ENCODE data around the gene FOXN3. TPM values are rescaled to one million over a fixed set of nuclear protein-coding genes. Genes with fewer than 3 reads are reported as not detected.

The FOXN3 gene
- total and polyA plus RNA-seq, 2 donors (not counting 3 experiments of a cell fraction or from before 2014, with no cell fraction given): 16.9 to 41.8 TPM

DNA sequence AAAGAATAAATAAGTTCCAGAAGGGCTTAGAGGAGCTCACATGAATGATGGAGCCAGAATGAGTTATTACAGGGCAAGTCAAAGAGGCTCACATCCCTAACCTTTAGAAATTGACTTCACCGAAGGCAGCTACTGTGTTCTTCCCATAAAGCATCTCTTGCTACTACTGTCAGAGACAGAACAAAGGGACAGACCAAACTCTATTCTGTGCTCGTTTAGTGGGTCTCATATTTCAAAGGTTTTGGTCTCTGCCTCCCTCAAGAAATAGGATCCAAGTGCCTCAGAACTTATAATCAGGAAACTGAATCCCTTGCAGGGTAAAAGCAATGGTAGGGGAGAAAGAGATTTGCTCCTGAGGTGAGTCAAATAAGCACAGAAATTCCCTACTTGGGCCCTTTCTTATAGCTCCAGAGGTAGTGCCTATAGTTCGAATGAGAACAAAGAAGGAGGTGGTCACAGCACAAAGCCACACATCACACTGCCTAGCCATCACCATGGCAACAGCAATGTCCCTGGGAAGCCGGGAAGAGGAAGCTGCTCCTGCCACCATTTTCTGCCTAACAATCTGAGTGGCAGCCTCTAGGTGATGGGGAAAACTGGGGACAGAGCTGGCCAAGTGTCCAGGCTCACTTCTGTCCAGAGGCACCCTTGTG lies 294.9 kb downstream of the FOXN3 start:
- Histone ChIP-seq H3K79me2 (ENCODE audit: control insufficient read depth, insufficient read depth, low read length) (no peaks in the 10 kb centered on the region), H3K27ac (ENCODE audit: insufficient read depth, low read depth, low read length) (no peak overlapping the region), H3K9me1 (replicated peaks; ENCODE audit: control insufficient read depth, extremely low read depth, insufficient read depth, low read length) (no peaks in the 10 kb centered on the region), H3K4me3 (replicated peaks in 1 of 3; ENCODE audit: insufficient read depth in 1 of 3, low read depth in 1 of 3, low read length in 3 of 3) (no peak overlapping the region), H3K4me2 (ENCODE audit: insufficient read depth, low read length) (no peak overlapping the region), H3K36me3 (ENCODE audit: control insufficient read depth in 2 of 2, extremely low read depth in 1 of 2, insufficient read depth in 2 of 2, low read length in 2 of 2) (no peaks in the 10 kb centered on the region), H3K9me3 (replicated peaks; ENCODE audit: control insufficient read depth, insufficient read depth, low read length) (no peaks in the 10 kb centered on the region), H3K9ac (replicated peaks; ENCODE audit: extremely low read depth, insufficient read depth, low read length) (no peak overlapping the region), H3K4me1 (ENCODE audit: control insufficient read depth, extremely low read depth, insufficient read depth, low read length) (no peaks in the 10 kb centered on the region), H4K20me1 (replicated peaks; ENCODE audit: control insufficient read depth, extremely low read depth, insufficient read depth, low read length) (no peaks in the 10 kb centered on the region), H2AFZ (ENCODE audit: low read depth, low read length) (no peak overlapping the region), H3K27me3 (ENCODE audit: control insufficient read depth in 2 of 2, insufficient read depth in 2 of 2, low read length in 2 of 2) (no peaks in the 10 kb centered on the region)
- intact Hi-C loops (cut with micrococcal nuclease) (no loop called here), dilution Hi-C loops (cut with MboI; ENCODE audit: extremely low pct_ligation_motif_present, low sequenced_read_pairs) (no loop called here)
- ChIA-PET POLR2A (no interaction called here), CTCF (no interaction called here)
- DNase-seq (ENCODE audit: low read depth, low spot score) (no peak), FAIRE-seq (no peak)
- no TSS peak for BruUV-seq (replicated peaks)
- TF ChIP-seq, protein P1, sequence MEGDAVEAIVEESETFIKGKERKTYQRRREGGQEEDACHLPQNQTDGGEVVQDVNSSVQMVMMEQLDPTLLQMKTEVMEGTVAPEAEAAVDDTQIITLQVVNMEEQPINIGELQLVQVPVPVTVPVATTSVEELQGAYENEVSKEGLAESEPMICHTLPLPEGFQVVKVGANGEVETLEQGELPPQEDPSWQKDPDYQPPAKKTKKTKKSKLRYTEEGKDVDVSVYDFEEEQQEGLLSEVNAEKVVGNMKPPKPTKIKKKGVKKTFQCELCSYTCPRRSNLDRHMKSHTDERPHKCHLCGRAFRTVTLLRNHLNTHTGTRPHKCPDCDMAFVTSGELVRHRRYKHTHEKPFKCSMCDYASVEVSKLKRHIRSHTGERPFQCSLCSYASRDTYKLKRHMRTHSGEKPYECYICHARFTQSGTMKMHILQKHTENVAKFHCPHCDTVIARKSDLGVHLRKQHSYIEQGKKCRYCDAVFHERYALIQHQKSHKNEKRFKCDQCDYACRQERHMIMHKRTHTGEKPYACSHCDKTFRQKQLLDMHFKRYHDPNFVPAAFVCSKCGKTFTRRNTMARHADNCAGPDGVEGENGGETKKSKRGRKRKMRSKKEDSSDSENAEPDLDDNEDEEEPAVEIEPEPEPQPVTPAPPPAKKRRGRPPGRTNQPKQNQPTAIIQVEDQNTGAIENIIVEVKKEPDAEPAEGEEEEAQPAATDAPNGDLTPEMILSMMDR (IDR thresholded peaks at IDR 0.05; ENCODE audit: extremely low read depth in 1 of 2, insufficient read depth in 1 of 2, low read depth in 1 of 2, low read length in 2 of 2): no peak
- no peak for TF ChIP-seq EZH2 (IDR thresholded peaks at IDR 0.05; ENCODE audit: borderline replicate concordance, low read depth, low read length, severe bottlenecking)

DNA sequence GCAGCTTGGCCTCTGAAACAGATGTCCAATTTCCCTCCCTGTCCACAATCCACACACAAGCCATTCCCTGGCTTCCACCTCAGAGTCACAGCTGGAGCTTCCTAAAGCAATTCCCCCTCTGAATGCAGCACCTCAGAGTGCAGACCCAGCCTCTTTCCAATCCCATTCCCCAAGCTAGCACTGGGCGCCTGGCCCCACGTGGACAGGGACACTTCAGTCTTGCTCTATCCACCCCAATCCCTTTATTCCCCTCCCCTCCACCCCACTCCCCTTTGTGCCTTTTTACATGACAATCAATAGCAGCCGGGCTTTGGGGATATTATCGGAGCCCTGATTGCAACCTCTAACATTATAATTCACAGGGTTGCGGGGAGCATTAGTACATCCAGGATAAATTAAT lies 300.0 kb downstream of the FOXN3 start:
- intact Hi-C loops (cut with micrococcal nuclease): no loop called here
- Histone ChIP-seq H3K27me3 (ENCODE audit: control insufficient read depth in 2 of 2, insufficient read depth in 2 of 2, low read length in 2 of 2) (no peaks in the 10 kb centered on the region), H3K4me3 (replicated peaks in 1 of 3; ENCODE audit: insufficient read depth in 1 of 3, low read depth in 1 of 3, low read length in 3 of 3) (no peak overlapping the region), H4K20me1 (replicated peaks; ENCODE audit: control insufficient read depth, extremely low read depth, insufficient read depth, low read length) (no peaks in the 10 kb centered on the region), H3K9me3 (replicated peaks; ENCODE audit: control insufficient read depth, insufficient read depth, low read length) (no peaks in the 10 kb centered on the region), H3K4me1 (ENCODE audit: control insufficient read depth, extremely low read depth, insufficient read depth, low read length) (no peaks in the 10 kb centered on the region), H3K4me2 (ENCODE audit: insufficient read depth, low read length) (no peak overlapping the region), H3K9ac (replicated peaks; ENCODE audit: extremely low read depth, insufficient read depth, low read length) (no peak overlapping the region), H3K27ac (ENCODE audit: insufficient read depth, low read depth, low read length) (no peak overlapping the region), H3K79me2 (ENCODE audit: control insufficient read depth, insufficient read depth, low read length) (no peaks in the 10 kb centered on the region), H3K36me3 (ENCODE audit: control insufficient read depth in 2 of 2, extremely low read depth in 1 of 2, insufficient read depth in 2 of 2, low read length in 2 of 2) (no peaks in the 10 kb centered on the region), H2AFZ (ENCODE audit: low read depth, low read length) (no peak overlapping the region), H3K9me1 (replicated peaks; ENCODE audit: control insufficient read depth, extremely low read depth, insufficient read depth, low read length) (no peaks in the 10 kb centered on the region)
- POLR2A ChIA-PET: no interaction called here
- FAIRE-seq (no peak), DNase-seq (ENCODE audit: low read depth, low spot score) (no peak)
- BruUV-seq (replicated peaks): no TSS peak
- CTCF ChIA-PET: interaction anchor here (1.4 to 1.6 kb wide), 2 partner anchors 9 to 20 kb away, joined by 3 read pairs; no protein-coding TSS in a partner anchor
- TF ChIP-seq, protein P2, sequence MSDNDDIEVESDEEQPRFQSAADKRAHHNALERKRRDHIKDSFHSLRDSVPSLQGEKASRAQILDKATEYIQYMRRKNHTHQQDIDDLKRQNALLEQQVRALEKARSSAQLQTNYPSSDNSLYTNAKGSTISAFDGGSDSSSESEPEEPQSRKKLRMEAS (IDR thresholded peaks at IDR 0.05; ENCODE audit: insufficient read depth, insufficient read length): no peak
- no peak for TF ChIP-seq POLR2A (IDR thresholded peaks at IDR 0.05; ENCODE audit: low read depth, low read length)
- TF ChIP-seq, protein P1 (IDR thresholded peaks at IDR 0.05; ENCODE audit: extremely low read depth in 1 of 2, insufficient read depth in 1 of 2, low read depth in 1 of 2, low read length in 2 of 2): no peak
- TF ChIP-seq MYC (IDR thresholded peaks at IDR 0.05; ENCODE audit: low read depth, low read length): no peak
- TF ChIP-seq FOS (IDR thresholded peaks at IDR 0.05; ENCODE audit: borderline replicate concordance, insufficient read depth, low read length): no peak
- TF ChIP-seq POLR2AphosphoS5 (IDR thresholded peaks at IDR 0.05; ENCODE audit: insufficient read depth, low read depth, low read length): no peak
- no peak for TF ChIP-seq EZH2 (IDR thresholded peaks at IDR 0.05; ENCODE audit: borderline replicate concordance, low read depth, low read length, severe bottlenecking)
- no peak for TF ChIP-seq GATA2 (IDR thresholded peaks at IDR 0.05; ENCODE audit: insufficient read depth, insufficient read length, low read depth, low read length)
- TF ChIP-seq JUN (IDR thresholded peaks at IDR 0.05; ENCODE audit: borderline replicate concordance, insufficient read depth, insufficient read length, low read depth): no peak
- dilution Hi-C loops (cut with MboI; ENCODE audit: extremely low pct_ligation_motif_present, low sequenced_read_pairs): no loop called here
